Neural crest cell (in vitro differentiated cells): Measurements from ENCODE around the gene LRRC26. TPM values are rescaled to one million over a fixed set of nuclear protein-coding genes. Genes with fewer than 3 reads are reported as not detected.

Source experiments
- DNase-seq: peaks from one replicate; pipeline ENCODE4 v3.0.0; 2021; ENCODE audit warnings: low read depth, mixed read lengths, low spot score
- H3K27ac Mint-ChIP-seq: one replicate; pipeline ENCODE4 v1.8.0; 2021; ENCODE audit warnings: mild to moderate bottlenecking, mixed read lengths; ENCODE audit not compliant: unreplicated experiment
- H3K27me3 Mint-ChIP-seq: 2 replicates; pipeline ENCODE4 v1.8.0; 2021; ENCODE audit warnings: low read depth, mild to moderate bottlenecking, mixed read lengths
- H3K36me3 Mint-ChIP-seq: 2 replicates; pipeline ENCODE4 v1.8.0; 2021; ENCODE audit warnings: low read depth, mild to moderate bottlenecking, mixed read lengths
- H3K4me1 Mint-ChIP-seq: 2 replicates; pipeline ENCODE4 v1.8.0; 2021; ENCODE audit warnings: mixed read lengths
- H3K4me3 Mint-ChIP-seq: one replicate; pipeline ENCODE4 v1.8.0; 2021; ENCODE audit warnings: mild to moderate bottlenecking, mixed read lengths
- H3K9me3 Mint-ChIP-seq: 2 replicates; pipeline ENCODE4 v1.8.0; 2021; ENCODE audit warnings: mixed read lengths
- CTCF ChIP-seq: fragments of 200-600 bp; sonication (generic); conservative IDR thresholded peaks from 2 replicates; pipeline ENCODE4 v1.5.0; 2021; ENCODE audit warnings: antibody characterized with exemption, mild to moderate bottlenecking
- total RNA-seq: library from RNA; stranded (reverse); gene quantifications from 2 replicates; pipeline ENCODE4 v1.2.1, GENCODE V29; 2021

The LRRC26 gene
- total RNA-seq, 1 donor from 2014 or later = 0.37 TPM

- no peak for TF ChIP-seq CTCF
- Mint-ChIP-seq H3K27ac (no peak overlapping the region), H3K4me3 (peak overlapping the region; percentile 57), H3K36me3 (no peaks in the 10 kb centered on the region), H3K9me3 (no peaks in the 10 kb centered on the region), H3K27me3 (peaks cover 87% of the 10 kb centered on the region), H3K4me1 (no peaks in the 10 kb centered on the region)
- no peak for DNase-seq
Observed at GRCh38 chr9:137168904-137169856, 671 bp downstream of the LRRC26 start.

GRCh38 chr9:137168573-137168903, 1.3 kb downstream of the LRRC26 start:
- DNase-seq = no peak
- TF ChIP-seq CTCF = no peak
- Mint-ChIP-seq H3K27me3 (peaks cover 84% of the 10 kb centered on the region), H3K36me3 (no peaks in the 10 kb centered on the region), H3K4me3 (no peak overlapping the region), H3K4me1 (no peaks in the 10 kb centered on the region), H3K27ac (no peak overlapping the region), H3K9me3 (no peaks in the 10 kb centered on the region)

- Mint-ChIP-seq H3K36me3 (no peaks in the 10 kb centered on the region), H3K4me1 (no peaks in the 10 kb centered on the region), H3K27ac (no peak overlapping the region), H3K4me3 (no peak overlapping the region), H3K9me3 (no peaks in the 10 kb centered on the region), H3K27me3 (peaks cover 84% of the 10 kb centered on the region)
- DNase-seq = peak; percentile 26
- no peak for TF ChIP-seq CTCF
Observed at GRCh38 chr9:137167747-137168572, 1.9 kb downstream of the LRRC26 start.

GRCh38 chr9:137167277-137167746, 2.5 kb downstream of the LRRC26 start:
- H3K27me3 Mint-ChIP-seq = peaks cover 87% of the 10 kb centered on the region
- no peaks in the 10 kb centered on the region for H3K4me1 Mint-ChIP-seq
- H3K4me3 Mint-ChIP-seq = no peak overlapping the region
- no peaks in the 10 kb centered on the region for H3K9me3 Mint-ChIP-seq
- no peak for TF ChIP-seq CTCF
- no peaks in the 10 kb centered on the region for H3K36me3 Mint-ChIP-seq
- H3K27ac Mint-ChIP-seq = no peak overlapping the region
- DNase-seq = no peak

GRCh38 chr9:137166380-137167229, 3.2 kb downstream of the LRRC26 start:
- Mint-ChIP-seq H3K27me3 (peaks cover 89% of the 10 kb centered on the region), H3K4me3 (no peak overlapping the region), H3K4me1 (no peaks in the 10 kb centered on the region), H3K27ac (no peak overlapping the region), H3K36me3 (no peaks in the 10 kb centered on the region), H3K9me3 (no peaks in the 10 kb centered on the region)
- no peak for TF ChIP-seq CTCF
- no peak for DNase-seq
